Parathyroid adenoma (tissue), 2 donors: ENCODE measurements around the gene ANKRD53.

Experiments
- H2AFZ ChIP-seq: fragments of 300-600 bp; sonication (generic); one replicate; pipeline ENCODE4 v1.7.0; 2017; ENCODE audit warnings: antibody characterized with exemption, mild to moderate bottlenecking
- H3K27ac ChIP-seq: fragments of 300-600 bp; sonication (generic); one replicate; pipeline ENCODE4 v1.7.0; 2017
- H3K27me3 ChIP-seq: fragments of 300-600 bp; sonication (generic); one replicate; pipeline ENCODE4 v1.7.0; 2017; ENCODE audit warnings: low read length; ENCODE audit not compliant: control insufficient read depth, insufficient read depth
- H3K36me3 ChIP-seq: fragments of 300-600 bp; sonication (generic); one replicate; pipeline ENCODE4 v1.7.0; 2017; ENCODE audit warnings: low read length; ENCODE audit not compliant: control insufficient read depth, insufficient read depth
- H3K4me1 ChIP-seq: fragments of 300-600 bp; sonication (generic); one replicate; pipeline ENCODE4 v1.7.0; 2017; ENCODE audit warnings: control low read depth
- H3K4me2 ChIP-seq: fragments of 300-600 bp; sonication (generic); one replicate; pipeline ENCODE4 v1.7.0; 2017; ENCODE audit warnings: low read length
- H3K4me3 ChIP-seq: fragments of 300-600 bp; sonication (generic); one replicate; pipeline ENCODE4 v1.7.0; 2017; ENCODE audit warnings: low read depth, low read length
- H3K79me2 ChIP-seq: fragments of 300-600 bp; sonication (generic); one replicate; pipeline ENCODE4 v1.7.0; 2017; ENCODE audit warnings: control low read depth
- H3K9ac ChIP-seq: fragments of 300-600 bp; sonication (generic); one replicate; pipeline ENCODE4 v1.7.0; 2017; ENCODE audit warnings: mild to moderate bottlenecking
- H3K9me3 ChIP-seq: fragments of 300-600 bp; sonication (generic); one replicate; pipeline ENCODE4 v1.7.0; 2017; ENCODE audit warnings: low read length; ENCODE audit not compliant: control insufficient read depth
- TF ChIP-seq, protein P1 (sequence below): fragments of 300-600 bp; sonication (generic); IDR thresholded peaks from one replicate; pipeline ENCODE4 v1.7.0; 2017; ENCODE audit warnings: antibody characterized with exemption, mild to moderate bottlenecking
- donor health status: primary hyperparathyroidism.

Gene ANKRD53

DNA sequence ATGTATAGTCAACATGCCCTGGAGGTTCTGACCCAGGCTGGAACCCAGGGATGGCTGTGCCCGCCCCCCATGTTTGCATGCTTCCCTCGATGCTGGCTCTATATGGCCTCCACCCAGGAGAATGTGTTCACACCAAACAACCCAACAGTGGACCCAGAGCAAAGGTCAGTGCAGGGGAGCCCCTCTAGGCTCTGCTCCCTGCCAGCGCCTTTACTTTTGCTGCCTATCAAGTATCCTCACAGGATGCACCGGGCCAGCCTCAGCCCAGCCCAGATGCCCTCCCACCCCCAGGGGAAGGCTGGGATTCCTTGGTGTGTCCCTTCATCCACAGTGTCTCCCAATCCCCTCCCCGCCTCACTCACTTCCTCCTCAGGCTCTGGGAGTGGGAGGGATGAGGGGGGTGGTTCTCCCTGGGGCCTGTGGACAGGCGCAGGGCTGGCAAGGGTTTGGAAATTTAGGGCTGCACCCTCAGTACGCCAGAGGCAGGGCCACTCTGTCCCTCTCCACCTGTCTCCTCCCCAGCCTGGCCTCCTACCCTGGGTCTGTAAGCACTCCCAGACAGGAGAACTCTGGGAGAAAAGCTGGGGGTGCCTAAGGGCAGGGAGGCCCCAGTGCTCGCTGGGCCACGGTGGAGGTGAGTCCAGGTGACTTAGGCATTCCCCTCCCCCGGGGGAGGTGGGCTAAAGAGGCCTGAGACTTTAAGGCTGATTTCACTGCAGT is 40.4 kb upstream of the ANKRD53 start:
- no peaks in the 10 kb centered on the region for H3K4me1 ChIP-seq
- no peak overlapping the region for H3K27ac ChIP-seq
- no peaks in the 10 kb centered on the region for H3K79me2 ChIP-seq
- H2AFZ ChIP-seq: no peak overlapping the region
- H3K27me3 ChIP-seq: no peaks in the 10 kb centered on the region
- H3K9ac ChIP-seq: no peak overlapping the region
- no peaks in the 10 kb centered on the region for H3K9me3 ChIP-seq
- H3K36me3 ChIP-seq: no peaks in the 10 kb centered on the region
- H3K4me3 ChIP-seq: no peak overlapping the region
- TF ChIP-seq, protein P1, sequence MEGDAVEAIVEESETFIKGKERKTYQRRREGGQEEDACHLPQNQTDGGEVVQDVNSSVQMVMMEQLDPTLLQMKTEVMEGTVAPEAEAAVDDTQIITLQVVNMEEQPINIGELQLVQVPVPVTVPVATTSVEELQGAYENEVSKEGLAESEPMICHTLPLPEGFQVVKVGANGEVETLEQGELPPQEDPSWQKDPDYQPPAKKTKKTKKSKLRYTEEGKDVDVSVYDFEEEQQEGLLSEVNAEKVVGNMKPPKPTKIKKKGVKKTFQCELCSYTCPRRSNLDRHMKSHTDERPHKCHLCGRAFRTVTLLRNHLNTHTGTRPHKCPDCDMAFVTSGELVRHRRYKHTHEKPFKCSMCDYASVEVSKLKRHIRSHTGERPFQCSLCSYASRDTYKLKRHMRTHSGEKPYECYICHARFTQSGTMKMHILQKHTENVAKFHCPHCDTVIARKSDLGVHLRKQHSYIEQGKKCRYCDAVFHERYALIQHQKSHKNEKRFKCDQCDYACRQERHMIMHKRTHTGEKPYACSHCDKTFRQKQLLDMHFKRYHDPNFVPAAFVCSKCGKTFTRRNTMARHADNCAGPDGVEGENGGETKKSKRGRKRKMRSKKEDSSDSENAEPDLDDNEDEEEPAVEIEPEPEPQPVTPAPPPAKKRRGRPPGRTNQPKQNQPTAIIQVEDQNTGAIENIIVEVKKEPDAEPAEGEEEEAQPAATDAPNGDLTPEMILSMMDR: no peak
- H3K4me2 ChIP-seq: no peak overlapping the region

DNA sequence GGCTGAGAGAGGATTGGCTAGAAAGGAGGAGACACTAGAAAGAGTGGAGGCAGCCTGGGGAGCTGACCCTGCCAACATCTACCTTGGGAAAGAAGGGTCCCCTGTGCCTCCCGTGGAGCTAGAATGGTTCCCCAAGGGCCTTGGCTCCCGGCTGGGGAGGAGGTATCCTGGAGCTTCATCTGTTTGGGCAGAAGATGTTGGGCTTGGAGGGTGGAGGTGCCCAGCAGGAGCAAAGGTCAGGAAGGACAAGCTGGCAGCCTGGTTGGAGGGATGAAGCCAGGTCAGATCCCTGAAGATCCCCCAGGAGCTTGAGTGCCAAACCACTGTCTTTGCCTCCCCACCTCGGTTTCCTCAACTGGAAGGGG is 39.9 kb upstream of the ANKRD53 start:
- no peak overlapping the region for H2AFZ ChIP-seq
- TF ChIP-seq, protein P1: no peak
- no peaks in the 10 kb centered on the region for H3K4me1 ChIP-seq
- H3K9ac ChIP-seq: no peak overlapping the region
- no peaks in the 10 kb centered on the region for H3K9me3 ChIP-seq
- H3K4me2 ChIP-seq: no peak overlapping the region
- no peaks in the 10 kb centered on the region for H3K36me3 ChIP-seq
- H3K79me2 ChIP-seq: no peaks in the 10 kb centered on the region
- no peaks in the 10 kb centered on the region for H3K27me3 ChIP-seq
- no peak overlapping the region for H3K27ac ChIP-seq
- H3K4me3 ChIP-seq: no peak overlapping the region

DNA sequence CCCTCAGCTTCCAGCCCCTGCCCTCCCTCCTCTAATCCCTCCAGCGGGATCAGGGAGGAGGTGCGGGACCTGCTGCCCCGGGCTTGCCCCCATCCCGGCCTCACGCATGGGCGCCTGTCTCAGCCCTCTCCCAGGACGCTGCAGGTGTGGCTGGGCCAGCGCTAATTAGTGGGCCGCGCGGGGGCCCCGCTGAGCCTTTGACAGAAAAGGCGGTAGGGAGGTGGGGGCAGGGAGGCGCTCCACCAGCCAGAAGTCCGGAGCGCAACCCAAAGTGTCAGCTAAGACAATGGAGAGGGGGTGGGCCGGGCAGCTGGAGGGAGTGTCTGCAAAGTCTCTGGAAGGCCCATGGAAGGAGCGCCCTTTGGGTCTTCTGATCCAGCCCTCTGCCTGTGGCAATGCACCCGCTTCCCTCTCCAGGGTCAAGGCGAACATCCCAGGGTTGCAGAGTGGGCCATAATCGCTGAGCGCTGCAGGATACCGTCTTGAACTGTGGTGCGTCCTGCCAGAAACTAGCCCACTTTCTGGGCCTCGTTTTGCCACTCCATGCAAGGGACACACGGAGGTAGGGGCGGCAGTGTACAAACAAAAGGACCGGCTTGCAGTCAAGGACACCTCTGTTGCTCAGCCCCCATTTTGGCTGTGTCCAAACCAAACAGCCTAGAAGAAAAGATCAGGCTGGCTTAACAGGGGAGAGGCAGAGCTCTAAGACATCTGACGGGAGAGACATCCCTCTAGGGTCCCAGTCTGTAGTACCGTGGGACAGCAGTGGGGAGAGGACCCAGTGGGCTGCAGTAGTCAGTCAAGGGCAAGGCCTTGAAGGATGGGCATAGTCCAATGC is 39.2 kb upstream of the ANKRD53 start:
- Histone ChIP-seq H2AFZ (no peak overlapping the region), H3K9me3 (no peaks in the 10 kb centered on the region), H3K27me3 (no peaks in the 10 kb centered on the region), H3K27ac (no peak overlapping the region), H3K79me2 (no peaks in the 10 kb centered on the region), H3K4me1 (no peaks in the 10 kb centered on the region), H3K4me3 (no peak overlapping the region), H3K36me3 (no peaks in the 10 kb centered on the region), H3K4me2 (no peak overlapping the region), H3K9ac (no peak overlapping the region)
- TF ChIP-seq, protein P1: no peak

DNA sequence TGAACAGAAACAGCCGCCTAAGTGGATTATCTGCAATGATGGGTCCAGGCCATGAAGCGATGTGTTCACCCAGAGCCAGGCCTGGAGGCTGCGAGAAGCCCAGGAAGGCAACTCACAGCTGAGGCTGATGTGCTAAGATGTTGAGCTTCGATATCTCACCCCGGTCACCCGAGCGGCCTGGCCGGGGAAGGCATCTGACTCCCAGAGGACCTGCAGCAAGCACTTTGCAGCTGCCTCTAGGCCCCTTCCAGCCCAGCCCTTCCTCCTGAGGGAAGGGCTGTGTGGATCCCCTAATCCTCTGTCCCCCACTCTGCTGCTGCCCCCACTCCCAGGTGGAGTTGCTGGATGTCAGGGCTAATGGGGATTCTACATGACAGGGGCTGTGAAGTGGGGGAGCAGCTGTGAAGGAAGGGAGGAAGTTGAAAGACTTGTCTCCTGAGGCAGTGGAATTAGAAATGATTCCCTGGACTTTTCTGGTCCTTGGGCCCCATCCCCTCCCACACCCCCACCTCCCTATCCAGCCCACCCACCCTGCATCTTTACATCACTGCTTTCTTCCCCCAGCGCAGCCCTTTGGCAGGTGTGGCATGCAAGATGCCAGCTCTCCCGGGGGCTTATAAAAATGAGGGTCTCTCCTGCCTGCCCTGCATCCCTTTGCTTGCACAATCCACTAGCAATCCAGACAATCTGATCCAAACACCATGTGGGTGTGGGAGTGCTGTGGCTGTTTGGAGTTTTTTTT is 38.4 kb upstream of the ANKRD53 start:
- Histone ChIP-seq H3K79me2 (no peaks in the 10 kb centered on the region), H3K27ac (no peak overlapping the region), H2AFZ (no peak overlapping the region), H3K4me2 (no peak overlapping the region), H3K36me3 (no peaks in the 10 kb centered on the region), H3K9ac (no peak overlapping the region), H3K9me3 (no peaks in the 10 kb centered on the region), H3K4me1 (no peaks in the 10 kb centered on the region), H3K4me3 (no peak overlapping the region), H3K27me3 (no peaks in the 10 kb centered on the region)
- TF ChIP-seq, protein P1: no peak
